ENCODE results near the gene FNDC11.

The FNDC11 gene

GRCh38 chr20:63518946-63519667 lies 34.9 kb upstream of the FNDC11 start:
- Histone ChIP-seq H3K4me3 (ENCODE audit: low read length) (peak overlapping the region; percentile 91), H3K4me1 (ENCODE audit: insufficient read depth, low read length) (no peaks in the 10 kb centered on the region), H3K27ac (ENCODE audit: low read length) (no peak overlapping the region)

GRCh38 chr20:63519668-63520503 lies 34.1 kb upstream of the FNDC11 start:
- Histone ChIP-seq H3K9me3 (ENCODE audit: insufficient read depth, low read depth, low read length) (peaks cover 4% of the 10 kb centered on the region; the same call in 1 of the 2 replicates), H3K27me3 (ENCODE audit: insufficient read depth, low read length) (peaks cover 12% of the 10 kb centered on the region; the same call in 1 of the 2 replicates), H3K36me3 (ENCODE audit: insufficient read depth, low read depth, low read length) (peaks cover 17% of the 10 kb centered on the region), H3K4me1 (ENCODE audit: insufficient read depth, low read length) (no peaks in the 10 kb centered on the region), H3K4me3 (ENCODE audit: low read length) (peak overlapping the region; percentile 91), H3K27ac (ENCODE audit: low read length) (no peak overlapping the region), H3K9ac (ENCODE audit: low read depth, low read length) (peak overlapping the region; percentile 59; the same call in 1 of the 2 replicates)

More at GRCh38 chr20:63518946-63519667, 34.9 kb upstream of the FNDC11 start:
- H3K27me3 ChIP-seq (ENCODE audit: insufficient read depth, low read length): peaks cover 12% of the 10 kb centered on the region; the same call in 1 of the 2 replicates
- peaks cover 4% of the 10 kb centered on the region; the same call in 1 of the 2 replicates for H3K9me3 ChIP-seq (ENCODE audit: insufficient read depth, low read depth, low read length)
- H3K36me3 ChIP-seq (ENCODE audit: insufficient read depth, low read depth, low read length): peaks cover 17% of the 10 kb centered on the region
- H3K9ac ChIP-seq (ENCODE audit: low read depth, low read length): peak overlapping the region; percentile 59; the same call in 1 of the 2 replicates

DNA sequence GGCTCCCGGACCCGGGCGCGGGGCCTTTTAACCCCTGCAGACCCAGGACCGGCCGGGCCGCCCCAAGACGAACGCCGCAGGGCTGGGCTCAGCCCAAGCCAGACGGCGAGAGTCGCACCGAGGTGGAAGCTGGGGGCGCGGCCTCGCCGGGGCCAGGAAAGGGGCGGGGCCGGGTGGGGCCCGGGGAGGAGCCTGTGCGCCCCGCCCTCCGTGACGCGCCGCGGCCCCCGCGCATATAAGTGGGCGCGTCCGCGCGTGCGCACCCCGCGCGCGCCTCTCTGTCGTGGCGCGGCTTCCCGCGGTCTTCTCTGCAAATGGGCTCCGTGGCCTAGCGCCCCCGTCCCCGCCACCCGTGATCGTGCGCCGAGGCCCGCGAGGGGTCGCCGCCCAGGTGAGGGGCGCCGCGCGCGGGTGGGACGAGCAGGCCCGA lies 33.4 kb upstream of the FNDC11 start, which contains the start of gene PPDPF:
Gene PPDPF (plus strand): TSS at position 262 of the 430 bp plus-strand sequence. CDS start 544 bp downstream, outside the sequence.
- H3K9ac ChIP-seq (ENCODE audit: low read depth, low read length): peak within 1 kb of the TSS; percentile 88
- no peak within 1 kb of the TSS for H3K27ac ChIP-seq (ENCODE audit: low read length)
- peaks cover 4% of the 10 kb centered on the region; the same call in 1 of the 2 replicates for H3K9me3 ChIP-seq (ENCODE audit: insufficient read depth, low read depth, low read length)
- peak within 1 kb of the TSS; percentile 91 for H3K4me3 ChIP-seq (ENCODE audit: low read length)
- peaks cover 17% of the 10 kb centered on the region for H3K36me3 ChIP-seq (ENCODE audit: insufficient read depth, low read depth, low read length)
- H3K27me3 ChIP-seq (ENCODE audit: insufficient read depth, low read length): peaks cover 12% of the 10 kb centered on the region; the same call in 1 of the 2 replicates
- H3K4me1 ChIP-seq (ENCODE audit: insufficient read depth, low read length): no peaks in the 10 kb centered on the region

DNA sequence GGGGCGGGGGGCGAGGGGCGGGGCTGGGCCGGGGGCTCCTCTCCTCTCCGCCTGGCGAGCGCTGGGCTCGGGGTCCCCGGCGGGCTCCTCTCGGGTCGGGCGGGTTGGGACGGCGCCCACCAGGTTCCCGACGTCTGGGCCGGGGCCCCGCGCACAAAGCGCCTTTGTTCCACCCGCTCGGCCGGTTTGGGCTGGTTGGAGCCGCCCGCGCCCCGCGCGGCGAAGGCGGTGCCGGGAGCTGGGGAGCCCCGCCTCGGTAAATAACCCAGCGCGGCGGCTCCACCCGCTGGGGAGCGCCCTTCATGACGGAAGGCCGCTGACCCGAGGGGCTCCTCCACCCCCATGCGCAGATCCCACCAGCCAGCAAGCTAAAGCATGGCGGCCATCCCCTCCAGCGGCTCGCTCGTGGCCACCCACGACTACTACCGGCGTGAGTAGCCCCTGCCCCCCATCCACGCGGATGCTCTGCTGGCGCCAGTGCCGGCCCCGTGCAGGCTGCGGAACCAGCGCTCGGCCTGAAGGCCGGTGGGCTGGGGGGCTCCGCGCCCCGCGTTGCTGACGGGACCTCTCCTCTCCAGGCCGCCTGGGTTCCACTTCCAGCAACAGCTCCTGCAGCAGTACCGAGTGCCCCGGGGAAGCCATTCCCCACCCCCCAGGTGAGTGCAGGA lies 32.9 kb upstream of the FNDC11 start:
- Histone ChIP-seq H3K27ac (ENCODE audit: low read length) (no peak overlapping the region), H3K9ac (ENCODE audit: low read depth, low read length) (peak overlapping the region; percentile 88), H3K4me1 (ENCODE audit: insufficient read depth, low read length) (no peaks in the 10 kb centered on the region), H3K36me3 (ENCODE audit: insufficient read depth, low read depth, low read length) (peaks cover 17% of the 10 kb centered on the region), H3K4me3 (ENCODE audit: low read length) (peak overlapping the region; percentile 91), H3K27me3 (ENCODE audit: insufficient read depth, low read length) (peaks cover 12% of the 10 kb centered on the region; the same call in 1 of the 2 replicates), H3K9me3 (ENCODE audit: insufficient read depth, low read depth, low read length) (peaks cover 4% of the 10 kb centered on the region; the same call in 1 of the 2 replicates)

GRCh38 chr20:63521602-63522001 lies 32.4 kb upstream of the FNDC11 start:
- H3K4me1 ChIP-seq (ENCODE audit: insufficient read depth, low read length): no peaks in the 10 kb centered on the region
- peak overlapping the region; percentile 91 for H3K4me3 ChIP-seq (ENCODE audit: low read length)
- no peak overlapping the region for H3K27ac ChIP-seq (ENCODE audit: low read length)
- peaks cover 4% of the 10 kb centered on the region; the same call in 1 of the 2 replicates for H3K9me3 ChIP-seq (ENCODE audit: insufficient read depth, low read depth, low read length)
- H3K27me3 ChIP-seq (ENCODE audit: insufficient read depth, low read length): peaks cover 12% of the 10 kb centered on the region; the same call in 1 of the 2 replicates
- H3K36me3 ChIP-seq (ENCODE audit: insufficient read depth, low read depth, low read length): peaks cover 17% of the 10 kb centered on the region
- peak overlapping the region; percentile 88 for H3K9ac ChIP-seq (ENCODE audit: low read depth, low read length)

DNA sequence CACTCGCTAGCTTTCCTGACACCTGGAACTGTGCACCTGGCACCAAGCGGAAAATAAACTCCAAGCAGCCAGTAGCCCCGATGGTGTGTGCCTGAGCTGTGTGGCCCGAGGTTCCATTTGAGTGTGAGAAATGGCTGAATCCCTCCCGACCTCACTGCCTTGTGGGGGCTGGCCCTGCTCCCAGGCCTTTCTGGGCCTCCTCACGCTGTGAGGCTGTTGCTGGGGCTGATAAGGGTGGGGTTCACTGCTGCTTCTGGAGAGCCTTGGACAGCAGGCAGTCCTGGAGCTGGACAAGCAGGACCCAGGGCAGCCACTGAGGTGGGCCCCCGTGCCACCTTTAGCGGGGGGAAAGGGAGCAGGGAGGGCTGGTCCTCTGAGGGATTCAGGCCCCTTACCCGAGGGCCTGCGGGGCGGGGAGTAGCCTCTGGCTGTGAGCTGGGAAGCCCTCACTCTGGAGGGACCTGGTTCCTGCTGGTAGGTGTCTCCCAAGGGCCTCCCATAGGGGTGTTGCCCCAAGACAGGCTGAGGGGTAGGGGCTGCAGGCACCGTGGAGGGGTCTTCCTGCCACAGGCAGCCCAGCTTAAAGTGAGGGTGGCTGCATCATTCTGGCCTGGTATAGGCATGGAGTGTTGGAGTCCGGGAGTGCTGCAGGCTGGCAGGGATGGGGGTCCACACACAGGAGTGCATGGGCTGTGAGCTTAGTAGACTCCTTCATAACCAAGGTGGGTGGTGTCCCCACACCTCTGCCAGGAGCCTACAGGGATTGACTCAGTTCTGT lies 31.7 kb upstream of the FNDC11 start:
- Histone ChIP-seq H3K9ac (ENCODE audit: low read depth, low read length) (no peak overlapping the region), H3K9me3 (ENCODE audit: insufficient read depth, low read depth, low read length) (peaks cover 4% of the 10 kb centered on the region; the same call in 1 of the 2 replicates), H3K4me1 (ENCODE audit: insufficient read depth, low read length) (no peaks in the 10 kb centered on the region), H3K27me3 (ENCODE audit: insufficient read depth, low read length) (peaks cover 12% of the 10 kb centered on the region; the same call in 1 of the 2 replicates), H3K36me3 (ENCODE audit: insufficient read depth, low read depth, low read length) (peaks cover 17% of the 10 kb centered on the region), H3K27ac (ENCODE audit: low read length) (no peak overlapping the region), H3K4me3 (ENCODE audit: low read length) (peak overlapping the region; percentile 45; the same call in 1 of the 2 replicates)

GRCh38 chr20:63522981-63523611 lies 30.9 kb upstream of the FNDC11 start:
- H3K9me3 ChIP-seq (ENCODE audit: insufficient read depth, low read depth, low read length): peaks cover 4% of the 10 kb centered on the region; the same call in 1 of the 2 replicates
- H3K4me1 ChIP-seq (ENCODE audit: insufficient read depth, low read length): no peaks in the 10 kb centered on the region
- H3K27ac ChIP-seq (ENCODE audit: low read length): no peak overlapping the region
- peaks cover 17% of the 10 kb centered on the region for H3K36me3 ChIP-seq (ENCODE audit: insufficient read depth, low read depth, low read length)
- H3K4me3 ChIP-seq (ENCODE audit: low read length): no peak overlapping the region
- H3K9ac ChIP-seq (ENCODE audit: low read depth, low read length): no peak overlapping the region
- peaks cover 12% of the 10 kb centered on the region; the same call in 1 of the 2 replicates for H3K27me3 ChIP-seq (ENCODE audit: insufficient read depth, low read length)

DNA sequence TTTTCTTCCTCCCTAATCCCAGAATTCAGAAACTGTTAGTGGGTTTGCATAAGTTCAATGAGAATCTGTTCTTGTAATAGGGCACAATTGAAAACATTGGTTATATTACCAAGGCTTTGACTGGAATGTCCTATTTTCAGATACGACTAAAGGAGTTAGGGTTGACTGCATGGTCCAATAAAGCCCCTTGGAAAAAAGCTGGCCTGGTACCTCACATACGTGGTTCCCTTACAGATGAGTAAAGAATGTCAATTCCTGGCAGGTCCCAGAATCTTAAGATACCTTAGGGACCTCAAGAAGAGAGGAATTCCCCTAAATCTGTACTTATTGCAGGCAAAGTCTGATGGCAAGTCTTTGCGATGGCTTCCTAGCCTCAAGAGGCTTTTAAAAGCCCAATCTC lies 28.8 kb upstream of the FNDC11 start:
- H3K9me3 ChIP-seq (ENCODE audit: insufficient read depth, low read depth, low read length): peaks cover 4% of the 10 kb centered on the region; the same call in 1 of the 2 replicates
- no peak overlapping the region for H3K9ac ChIP-seq (ENCODE audit: low read depth, low read length)
- H3K27me3 ChIP-seq (ENCODE audit: insufficient read depth, low read length): no peaks in the 10 kb centered on the region
- H3K36me3 ChIP-seq (ENCODE audit: insufficient read depth, low read depth, low read length): peaks cover 17% of the 10 kb centered on the region
- no peak overlapping the region for H3K27ac ChIP-seq (ENCODE audit: low read length)
- H3K4me3 ChIP-seq (ENCODE audit: low read length): no peak overlapping the region
- no peaks in the 10 kb centered on the region for H3K4me1 ChIP-seq (ENCODE audit: insufficient read depth, low read length)

DNA sequence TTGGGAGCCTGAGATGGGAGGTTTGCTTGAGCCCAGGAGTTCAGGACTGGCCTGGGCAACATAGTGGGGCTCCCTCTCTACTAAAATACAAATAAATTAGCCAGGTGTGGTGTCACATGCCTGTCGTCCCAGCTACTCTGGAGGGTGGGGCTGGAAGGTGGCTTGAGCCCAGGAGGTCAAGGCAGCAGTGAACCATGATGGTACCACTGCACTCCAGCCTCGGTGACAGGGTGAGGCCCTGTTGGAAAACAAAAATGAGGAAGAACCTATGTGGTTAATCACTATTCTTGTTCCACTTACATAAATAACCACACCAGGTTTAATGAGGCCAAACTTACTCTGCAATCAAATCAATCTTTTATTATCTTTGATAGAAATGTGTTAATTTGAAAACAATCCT lies 28.0 kb upstream of the FNDC11 start:
- Histone ChIP-seq H3K4me3 (ENCODE audit: low read length) (no peak overlapping the region), H3K36me3 (ENCODE audit: insufficient read depth, low read depth, low read length) (peaks cover 17% of the 10 kb centered on the region), H3K9me3 (ENCODE audit: insufficient read depth, low read depth, low read length) (peaks cover 4% of the 10 kb centered on the region; the same call in 1 of the 2 replicates), H3K27me3 (ENCODE audit: insufficient read depth, low read length) (no peaks in the 10 kb centered on the region), H3K9ac (ENCODE audit: low read depth, low read length) (no peak overlapping the region), H3K27ac (ENCODE audit: low read length) (no peak overlapping the region), H3K4me1 (ENCODE audit: insufficient read depth, low read length) (no peaks in the 10 kb centered on the region)

DNA sequence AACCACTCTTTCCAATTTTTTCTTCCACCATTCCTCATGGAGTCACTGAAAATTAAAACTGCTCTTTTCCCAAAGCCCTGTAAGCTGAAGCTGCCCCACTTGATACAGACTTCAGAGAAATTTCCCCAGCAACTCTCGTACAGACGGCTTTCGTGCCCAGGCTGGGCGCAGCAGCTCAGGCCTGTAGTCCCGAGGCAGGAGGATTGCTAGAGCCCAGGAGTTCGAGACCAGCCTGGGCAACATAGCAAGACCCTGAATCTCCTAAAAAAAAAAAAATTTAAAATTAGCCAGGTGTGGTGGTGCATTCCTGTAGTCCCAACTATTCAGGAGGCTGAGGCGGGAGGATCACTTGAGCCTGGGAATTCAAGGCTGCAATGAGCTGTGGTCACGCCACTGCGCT lies 26.8 kb upstream of the FNDC11 start:
- peaks cover 14% of the 10 kb centered on the region for H3K36me3 ChIP-seq (ENCODE audit: insufficient read depth, low read depth, low read length)
- H3K4me1 ChIP-seq (ENCODE audit: insufficient read depth, low read length): no peaks in the 10 kb centered on the region
- H3K9me3 ChIP-seq (ENCODE audit: insufficient read depth, low read depth, low read length): peaks cover 4% of the 10 kb centered on the region; the same call in 1 of the 2 replicates
- H3K27me3 ChIP-seq (ENCODE audit: insufficient read depth, low read length): no peaks in the 10 kb centered on the region
- H3K4me3 ChIP-seq (ENCODE audit: low read length): no peak overlapping the region
- no peak overlapping the region for H3K9ac ChIP-seq (ENCODE audit: low read depth, low read length)
- no peak overlapping the region for H3K27ac ChIP-seq (ENCODE audit: low read length)

All from iPS-20b (cell line).